CD4-positive, alpha-beta memory T cell (primary cell): ENCODE results near the gene ITIH3. TPM values are rescaled to one million over a fixed set of nuclear protein-coding genes. Genes with fewer than 3 reads are reported as not detected.

Experiments
- CTCF ChIA-PET: fragments of 350-600 bp; sonication (Branson Sonifier 250); formaldehyde crosslinking; loops from one replicate; lab custom pipeline; 2021; ENCODE audit warnings: inconsistent platforms; ENCODE audit not compliant: partially characterized antibody; lab: Charles Lee
- POLR2A ChIA-PET: fragments of 350-600 bp; sonication (Branson Sonifier 250); formaldehyde crosslinking; loops from one replicate; lab custom pipeline; 2021; ENCODE audit not compliant: partially characterized antibody; lab: Charles Lee
- DNase-seq, 5 donors: peaks; one replicate each; pipeline versions ENCODE4 v3.0.0 to v3.0.0-alpha.2; 2020 to 2022; ENCODE audit warnings: mixed read lengths in 1 of 5
- H3K27ac ChIP-seq: one replicate; pipeline ENCODE4 v1.7.0; 2013; ENCODE audit warnings: low read depth, low read length
- H3K27me3 ChIP-seq: 2 replicates; pipeline ENCODE4 v1.7.0; 2013; ENCODE audit warnings: mild to moderate bottlenecking, low read length, moderate library complexity; ENCODE audit not compliant: insufficient read depth
- H3K36me3 ChIP-seq: 2 replicates; pipeline ENCODE4 v1.7.0; 2013; ENCODE audit warnings: mild to moderate bottlenecking, low read length, moderate library complexity; ENCODE audit not compliant: insufficient read depth
- H3K4me1 ChIP-seq: 2 replicates; pipeline ENCODE4 v1.7.0; 2013; ENCODE audit warnings: mild to moderate bottlenecking, low read length, moderate library complexity; ENCODE audit not compliant: insufficient read depth
- H3K4me3 ChIP-seq, 2 donors: one replicate each; pipeline ENCODE4 v1.7.0; 2013; ENCODE audit warnings: low read length in 2 of 2, mild to moderate bottlenecking in 1 of 2
- H3K9me3 ChIP-seq, 2 donors: one replicate each; pipeline ENCODE4 v1.7.0; 2013; ENCODE audit warnings: low read length in 2 of 2, control low read depth in 1 of 2; ENCODE audit not compliant: control insufficient read depth in 1 of 2
- H3K27ac Mint-ChIP-seq, 7 donors: one replicate each; pipeline ENCODE4 v1.8.0; 2020 to 2021; ENCODE audit warnings: mixed read lengths in 7 of 7, mild to moderate bottlenecking in 6 of 7, inconsistent platforms in 3 of 7, moderate library complexity in 3 of 7
- H3K27me3 Mint-ChIP-seq, 2 donors: one replicate each; pipeline ENCODE4 v1.8.0; 2020 to 2021; ENCODE audit warnings: mixed read lengths in 2 of 2
- H3K36me3 Mint-ChIP-seq, 2 donors: one replicate each; pipeline ENCODE4 v1.8.0; 2020 to 2021; ENCODE audit warnings: mixed read lengths in 2 of 2, inconsistent platforms in 1 of 2, mild to moderate bottlenecking in 1 of 2
- H3K4me1 Mint-ChIP-seq, 4 donors: one replicate each; pipeline ENCODE4 v1.8.0; 2020 to 2021; ENCODE audit warnings: mixed read lengths in 4 of 4, mild to moderate bottlenecking in 1 of 4
- H3K4me3 Mint-ChIP-seq, 8 donors: one replicate each; pipeline ENCODE4 v1.8.0; 2020 to 2021; ENCODE audit warnings: mixed read lengths in 8 of 8, mild to moderate bottlenecking in 7 of 8, moderate library complexity in 6 of 8, inconsistent platforms in 3 of 8
- H3K9me3 Mint-ChIP-seq, 8 donors: one replicate each; pipeline ENCODE4 v1.8.0; 2020 to 2021; ENCODE audit warnings: mixed read lengths in 8 of 8, mild to moderate bottlenecking in 5 of 8, inconsistent platforms in 3 of 8, moderate library complexity in 1 of 8
- intact Hi-C: fragments of 100-400 bp; cut with micrococcal nuclease; formaldehyde crosslinking; loops from one replicate; pipeline ENCODE4 v1.15.1; 2023
- polyA plus RNA-seq, 2 donors: library from polyadenylated mRNA; unstranded; fragments of 300-500 nt; fragmentation: Illumina TruSeq; gene quantifications; one replicate each; pipeline ENCODE4 v1.2.3, GENCODE V29; 2021
- total RNA-seq, 2 experiments: library from RNA; stranded (reverse); gene quantifications; one replicate each; pipeline ENCODE4 v1.2.3, GENCODE V29; 2021

ITIH3 gene
- total and polyA plus RNA-seq, 4 experiments from 2014 or later = not detected

DNA sequence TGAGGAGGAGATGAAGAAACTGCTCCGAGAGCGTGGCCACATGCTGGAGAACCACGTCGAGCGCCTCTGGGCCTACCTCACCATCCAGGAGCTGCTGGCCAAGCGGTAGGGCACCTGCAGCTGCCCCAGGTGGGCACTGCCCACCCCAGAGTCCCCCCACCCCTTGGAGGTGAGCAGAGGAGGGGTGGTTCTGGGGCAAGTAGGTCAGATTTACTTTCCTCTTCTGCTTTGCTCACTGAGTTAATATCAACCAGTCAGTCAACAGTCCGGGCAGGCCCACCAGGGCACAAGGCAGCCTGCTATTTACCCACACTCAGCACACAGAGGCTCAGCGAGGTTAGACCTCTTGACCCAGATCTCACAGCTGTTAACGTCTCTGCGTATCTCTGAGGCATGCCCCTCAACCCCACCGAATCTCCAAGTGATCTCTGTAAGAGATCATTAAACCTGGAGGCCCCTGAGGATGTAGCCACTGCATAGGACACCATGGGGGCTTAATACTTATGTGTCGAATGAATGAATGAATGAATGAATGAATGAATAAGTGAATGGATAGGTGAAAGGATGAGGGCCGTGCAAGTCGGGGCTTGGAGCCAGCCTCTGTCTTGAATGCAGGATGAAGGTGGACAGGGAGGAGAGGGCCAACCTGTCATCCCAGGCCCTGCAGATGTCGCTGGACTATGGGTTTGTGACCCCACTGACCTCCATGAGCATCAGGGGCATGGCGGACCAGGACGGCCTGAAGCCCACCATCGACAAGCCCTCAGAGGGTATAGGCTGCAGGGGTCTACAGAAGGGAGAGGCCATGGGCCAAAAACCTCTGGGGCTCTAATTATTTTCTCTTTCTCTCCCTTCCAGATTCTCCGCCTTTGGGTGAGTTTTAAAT is 8.0 kb upstream of the ITIH3 start:
- Mint-ChIP-seq H3K4me1 (no peaks in the 10 kb centered on the region), H3K36me3 (no peaks in the 10 kb centered on the region), H3K27ac (no peak overlapping the region), H3K4me3 (no peak overlapping the region), H3K27me3 (peaks cover 0 to 5% of the 10 kb centered on the region in 2 donors), H3K9me3 (no peaks in the 10 kb centered on the region)
- Histone ChIP-seq H3K9me3 (no peaks in the 10 kb centered on the region), H3K27ac (no peak overlapping the region), H3K4me3 (no peak overlapping the region), H3K4me1 (no peaks in the 10 kb centered on the region), H3K36me3 (no peaks in the 10 kb centered on the region), H3K27me3 (no peaks in the 10 kb centered on the region)
- ChIA-PET POLR2A (no interaction called here), CTCF (no interaction called here)
- no peak for DNase-seq
- intact Hi-C loops = no loop called here

DNA sequence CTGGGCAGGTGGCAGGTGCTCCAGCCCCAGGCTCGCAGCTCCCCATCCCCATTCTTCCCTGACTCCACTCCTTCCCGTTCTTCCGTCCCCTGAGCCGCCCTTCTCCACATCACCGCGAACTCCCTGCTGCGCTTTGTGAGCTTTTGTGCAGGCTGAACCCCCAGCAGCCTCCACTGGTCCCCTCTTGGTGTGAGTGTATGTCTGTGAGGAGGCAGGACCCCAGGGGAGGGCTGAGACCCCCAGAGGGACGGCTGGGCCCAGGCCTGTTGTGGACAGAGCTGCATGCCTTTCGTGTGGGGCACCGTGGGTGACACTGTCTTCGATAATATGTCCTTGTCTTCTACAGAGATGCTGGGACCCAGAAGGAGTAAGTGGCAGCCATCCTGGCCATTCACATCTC is 7.3 kb upstream of the ITIH3 start:
- intact Hi-C loops = no loop called here
- H3K36me3 ChIP-seq = no peaks in the 10 kb centered on the region
- CTCF ChIA-PET = no interaction called here
- H3K9me3 Mint-ChIP-seq = no peaks in the 10 kb centered on the region
- no peak overlapping the region for H3K4me3 ChIP-seq
- H3K9me3 ChIP-seq = no peaks in the 10 kb centered on the region
- H3K27me3 Mint-ChIP-seq = peaks cover 1 to 3% of the 10 kb centered on the region in 2 donors
- H3K27ac ChIP-seq = no peak overlapping the region
- H3K4me1 ChIP-seq = no peaks in the 10 kb centered on the region
- H3K27me3 ChIP-seq = no peaks in the 10 kb centered on the region
- no peak for DNase-seq
- no peak overlapping the region for H3K27ac Mint-ChIP-seq
- no peaks in the 10 kb centered on the region for H3K4me1 Mint-ChIP-seq
- POLR2A ChIA-PET = no interaction called here
- no peaks in the 10 kb centered on the region for H3K36me3 Mint-ChIP-seq
- no peak overlapping the region for H3K4me3 Mint-ChIP-seq

DNA sequence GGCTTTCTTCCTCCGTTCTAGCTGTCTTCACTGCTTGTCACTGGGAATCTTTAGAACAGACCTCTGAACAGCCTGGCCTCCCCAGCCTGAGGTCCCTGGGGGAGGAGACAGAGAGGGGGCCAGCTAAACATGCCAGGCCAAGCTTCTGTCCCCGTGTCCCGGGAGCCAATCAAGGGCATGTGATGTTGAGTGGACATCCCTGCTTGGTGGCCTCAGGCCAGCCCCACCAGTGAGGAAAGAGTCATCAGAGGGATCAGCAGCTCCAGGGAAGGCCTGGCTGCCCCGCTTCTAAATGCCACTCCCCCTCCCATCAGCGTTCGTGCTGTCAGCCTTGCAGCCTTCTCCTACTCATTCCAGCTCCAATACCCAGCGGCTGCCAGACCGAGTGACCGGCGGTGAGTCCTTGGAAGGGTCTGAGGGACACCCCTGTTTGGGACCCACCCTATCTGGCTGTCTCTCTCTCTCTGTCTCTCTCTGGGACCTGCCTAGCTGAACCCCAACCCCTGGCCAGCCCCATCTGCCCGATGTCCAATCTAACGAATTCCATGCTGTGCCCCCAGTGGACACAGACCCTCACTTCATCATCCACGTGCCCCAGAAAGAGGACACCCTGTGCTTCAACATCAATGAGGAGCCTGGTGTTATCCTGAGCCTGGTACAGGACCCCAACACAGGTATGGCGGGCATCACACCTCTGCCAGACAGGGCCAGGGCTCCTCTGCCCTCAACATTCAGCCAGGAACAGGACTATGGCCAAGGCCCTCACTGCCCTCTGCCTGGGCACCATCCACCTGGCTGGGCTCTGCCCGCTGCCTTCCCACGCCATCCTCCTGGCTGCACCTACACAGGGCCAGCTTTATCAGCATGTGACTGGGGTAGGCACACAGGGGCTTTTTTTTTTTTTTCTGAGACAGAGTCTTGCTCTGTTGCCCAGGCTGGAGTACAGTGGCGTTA is 6.6 kb upstream of the ITIH3 start:
- intact Hi-C loops = no loop called here

DNA sequence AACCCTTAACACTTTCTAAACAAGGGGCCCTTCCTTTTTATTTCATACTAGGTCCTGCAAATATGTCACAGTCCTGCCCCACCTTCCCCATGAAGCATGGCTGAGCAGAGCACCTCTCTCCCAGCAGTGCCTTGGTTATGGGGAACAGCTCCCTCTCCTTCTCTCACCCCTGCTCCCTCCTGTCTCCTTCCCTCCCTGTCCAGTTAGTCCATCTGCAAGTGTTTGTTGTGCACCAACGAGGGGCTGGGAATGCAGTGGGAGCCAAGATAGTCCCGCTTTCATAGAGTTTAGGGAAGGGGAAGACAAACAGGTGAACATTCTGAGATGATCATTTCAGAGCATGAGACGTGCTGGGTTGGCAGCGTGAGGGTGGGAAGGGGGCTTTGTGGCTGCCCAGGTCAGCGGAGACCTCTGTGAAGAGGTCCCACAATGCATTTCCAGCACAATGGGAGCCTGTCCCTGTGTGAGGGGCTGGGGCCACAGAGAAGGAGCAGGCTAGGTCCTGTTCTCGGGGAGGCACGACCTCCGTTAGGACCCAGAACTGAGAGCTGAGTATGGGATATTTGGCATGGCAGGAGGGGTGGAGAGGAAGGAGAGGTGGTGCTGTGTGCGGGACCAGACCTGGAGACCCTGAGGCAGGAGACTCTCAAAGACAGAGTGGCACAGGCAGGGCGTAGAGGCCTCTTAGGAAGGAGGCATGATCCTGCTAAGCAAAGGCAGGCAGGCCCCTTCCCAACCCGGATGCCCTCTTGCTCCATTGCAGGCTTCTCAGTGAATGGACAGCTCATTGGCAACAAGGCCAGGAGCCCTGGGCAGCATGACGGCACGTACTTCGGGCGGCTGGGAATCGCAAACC is 5.5 kb upstream of the ITIH3 start:
- Mint-ChIP-seq H3K27ac (no peak overlapping the region), H3K36me3 (no peaks in the 10 kb centered on the region), H3K4me1 (no peaks in the 10 kb centered on the region), H3K4me3 (no peak overlapping the region), H3K27me3 (peaks cover 1 to 3% of the 10 kb centered on the region in 2 donors), H3K9me3 (peaks cover 0 to 2% (median 0%) of the 10 kb centered on the region in 8 donors)
- Histone ChIP-seq H3K4me1 (no peaks in the 10 kb centered on the region), H3K9me3 (no peaks in the 10 kb centered on the region), H3K36me3 (no peaks in the 10 kb centered on the region), H3K27ac (no peak overlapping the region), H3K4me3 (no peak overlapping the region), H3K27me3 (no peaks in the 10 kb centered on the region)
- ChIA-PET CTCF (interaction anchor here (0.8 kb wide), 1 partner anchor 10 kb away, joined by 4 read pairs; no protein-coding TSS in a partner anchor), POLR2A (no interaction called here)
- intact Hi-C loops = no loop called here
- no peak for DNase-seq

More for the DNA sequence above, 6.6 kb upstream of the ITIH3 start:
- Mint-ChIP-seq H3K4me1 (no peaks in the 10 kb centered on the region), H3K9me3 (peaks cover 0 to 2% (median 0%) of the 10 kb centered on the region in 8 donors), H3K27ac (no peak overlapping the region), H3K27me3 (peaks cover 1 to 3% of the 10 kb centered on the region in 2 donors), H3K4me3 (no peak overlapping the region), H3K36me3 (no peaks in the 10 kb centered on the region)
- CTCF ChIA-PET = no interaction called here
- Histone ChIP-seq H3K9me3 (no peaks in the 10 kb centered on the region), H3K36me3 (no peaks in the 10 kb centered on the region), H3K27ac (no peak overlapping the region), H3K27me3 (no peaks in the 10 kb centered on the region), H3K4me1 (no peaks in the 10 kb centered on the region), H3K4me3 (no peak overlapping the region)
- no peak for DNase-seq
- POLR2A ChIA-PET = no interaction called here

DNA sequence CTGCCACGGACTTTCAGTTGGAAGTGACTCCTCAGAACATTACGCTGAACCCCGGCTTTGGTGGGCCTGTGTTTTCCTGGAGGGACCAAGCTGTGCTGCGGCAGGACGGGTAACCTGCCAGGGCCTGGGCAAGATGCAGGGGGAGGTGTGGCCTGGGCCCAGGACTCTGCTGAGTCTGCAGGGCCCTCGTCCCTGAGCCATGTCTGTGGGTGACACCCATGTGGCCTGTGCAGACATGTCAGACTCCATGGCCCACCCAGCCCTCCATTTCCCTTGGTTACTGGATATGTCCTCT is 4.9 kb upstream of the ITIH3 start:
- no peaks in the 10 kb centered on the region for H3K27me3 ChIP-seq
- no peaks in the 10 kb centered on the region for H3K36me3 ChIP-seq
- H3K4me3 ChIP-seq = no peak overlapping the region
- peaks cover 0 to 2% (median 0%) of the 10 kb centered on the region in 8 donors for H3K9me3 Mint-ChIP-seq
- no peak overlapping the region for H3K27ac ChIP-seq
- POLR2A ChIA-PET = no interaction called here
- intact Hi-C loops = no loop called here
- H3K27ac Mint-ChIP-seq = no peak overlapping the region
- H3K4me3 Mint-ChIP-seq = no peak overlapping the region
- no peaks in the 10 kb centered on the region for H3K4me1 ChIP-seq
- H3K4me1 Mint-ChIP-seq = no peaks in the 10 kb centered on the region
- H3K36me3 Mint-ChIP-seq = no peaks in the 10 kb centered on the region
- CTCF ChIA-PET = interaction anchor here (0.8 kb wide), 1 partner anchor 9 kb away, joined by 4 read pairs; no protein-coding TSS in a partner anchor
- H3K27me3 Mint-ChIP-seq = peaks cover 1 to 3% of the 10 kb centered on the region in 2 donors
- no peaks in the 10 kb centered on the region for H3K9me3 ChIP-seq
- no peak for DNase-seq

DNA sequence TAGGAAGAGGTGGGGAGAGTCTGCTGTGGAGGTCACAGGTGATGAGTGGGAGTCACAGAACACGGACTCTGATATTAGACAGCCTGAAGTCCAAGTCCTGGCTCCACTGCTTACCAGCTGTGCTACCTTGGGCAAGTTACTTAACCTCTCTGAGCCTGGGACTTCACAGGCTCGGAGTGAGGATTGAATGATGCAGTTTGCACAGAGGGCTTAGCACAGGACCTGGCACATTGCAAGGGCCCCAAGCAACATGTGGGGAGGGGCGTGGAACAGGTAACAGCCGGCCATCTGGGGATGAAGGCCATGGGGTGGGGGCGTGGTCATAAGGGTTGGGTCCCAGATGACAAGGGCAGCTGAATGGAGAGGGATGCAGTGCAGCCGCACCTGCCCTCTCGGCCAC is 4.3 kb upstream of the ITIH3 start:
- intact Hi-C loops = no loop called here
- Histone ChIP-seq H3K27me3 (no peaks in the 10 kb centered on the region), H3K27ac (no peak overlapping the region), H3K9me3 (no peaks in the 10 kb centered on the region), H3K36me3 (no peaks in the 10 kb centered on the region), H3K4me3 (no peak overlapping the region), H3K4me1 (no peaks in the 10 kb centered on the region)
- CTCF ChIA-PET = interaction anchor here (0.8 kb wide), 1 partner anchor 8 kb away, joined by 4 read pairs; no protein-coding TSS in a partner anchor
- DNase-seq = no peak
- POLR2A ChIA-PET = no interaction called here
- no peaks in the 10 kb centered on the region for H3K4me1 Mint-ChIP-seq
- peaks cover 0 to 2% (median 0%) of the 10 kb centered on the region in 8 donors for H3K9me3 Mint-ChIP-seq
- H3K4me3 Mint-ChIP-seq = no peak overlapping the region
- peaks cover 0 to 1% of the 10 kb centered on the region in 2 donors for H3K27me3 Mint-ChIP-seq
- H3K27ac Mint-ChIP-seq = no peak overlapping the region
- H3K36me3 Mint-ChIP-seq = no peaks in the 10 kb centered on the region
